ENCODE results near the gene ASTN2.
"Not testable (repeated sequence)": the region's sequence is repeated elsewhere in the genome, so short reads cannot be mapped to it uniquely, and the experiment has no call there.

Gene ASTN2

GRCh38 chr9:116691607-116692006, 723.2 kb downstream of the ASTN2 start:
- H3K9ac ChIP-seq (ENCODE audit: insufficient read length, low read depth), result no peak overlapping the region
- DNase-seq (ENCODE audit: low read depth, low spot score), result no peak
- peaks cover 17% of the 10 kb centered on the region for H3K36me3 ChIP-seq (ENCODE audit: insufficient read depth, insufficient read length, low read length)
- peaks cover 3% of the 10 kb centered on the region for H3K4me1 ChIP-seq (ENCODE audit: insufficient read depth, insufficient read length)
- H3K4me3 ChIP-seq (ENCODE audit: insufficient read length, low read depth), result no peak overlapping the region
- H3K27me3 ChIP-seq (ENCODE audit: insufficient read depth, insufficient read length), result no peaks in the 10 kb centered on the region
- no peak for TF ChIP-seq SUZ12 (IDR thresholded peaks at IDR 0.05; ENCODE audit: extremely low read depth, insufficient read depth, insufficient read length)
- TF ChIP-seq YY1 (IDR thresholded peaks at IDR 0.05; ENCODE audit: insufficient read depth, insufficient read length), result no peak
- H3K9me3 ChIP-seq (ENCODE audit: insufficient read depth, low read length), result no peaks in the 10 kb centered on the region

GRCh38 chr9:116690805-116691204, 724.1 kb downstream of the ASTN2 start:
- H3K9me3 ChIP-seq (ENCODE audit: insufficient read depth, low read length); DNase-seq (ENCODE audit: low read depth, low spot score); H3K4me1 ChIP-seq (ENCODE audit: insufficient read depth, insufficient read length); H3K4me3 ChIP-seq (ENCODE audit: insufficient read length, low read depth); H3K27me3 ChIP-seq (ENCODE audit: insufficient read depth, insufficient read length); H3K9ac ChIP-seq (ENCODE audit: insufficient read length, low read depth): not testable (repeated sequence)
- H3K36me3 ChIP-seq (ENCODE audit: insufficient read depth, insufficient read length, low read length), result peaks cover 17% of the 10 kb centered on the region

GRCh38 chr9:116689486-116690032, 725.3 kb downstream of the ASTN2 start:
- Histone ChIP-seq H3K36me3 (ENCODE audit: insufficient read depth, insufficient read length, low read length) (peaks cover 14% of the 10 kb centered on the region), H3K9me3 (ENCODE audit: insufficient read depth, low read length) (no peaks in the 10 kb centered on the region), H3K9ac (ENCODE audit: insufficient read length, low read depth) (no peak overlapping the region), H3K27me3 (ENCODE audit: insufficient read depth, insufficient read length) (no peaks in the 10 kb centered on the region), H3K4me1 (ENCODE audit: insufficient read depth, insufficient read length) (peaks cover 3% of the 10 kb centered on the region), H3K4me3 (ENCODE audit: insufficient read length, low read depth) (no peak overlapping the region)
- TF ChIP-seq SUZ12 (IDR thresholded peaks at IDR 0.05; ENCODE audit: extremely low read depth, insufficient read depth, insufficient read length) (no peak), YY1 (IDR thresholded peaks at IDR 0.05; ENCODE audit: insufficient read depth, insufficient read length) (no peak), ZNF274 (IDR thresholded peaks at IDR 0.05; ENCODE audit: low read depth, low read length) (no peak)
- DNase-seq (ENCODE audit: low read depth, low spot score), result no peak

GRCh38 chr9:116688806-116689485, 725.9 kb downstream of the ASTN2 start:
- Histone ChIP-seq H3K4me1 (ENCODE audit: insufficient read depth, insufficient read length) (peaks cover 3% of the 10 kb centered on the region), H3K36me3 (ENCODE audit: insufficient read depth, insufficient read length, low read length) (peaks cover 14% of the 10 kb centered on the region), H3K4me3 (ENCODE audit: insufficient read length, low read depth) (no peak overlapping the region), H3K9ac (ENCODE audit: insufficient read length, low read depth) (no peak overlapping the region), H3K9me3 (ENCODE audit: insufficient read depth, low read length) (peaks cover under 1% of the 10 kb centered on the region; the same call in 1 of the 2 replicates), H3K27me3 (ENCODE audit: insufficient read depth, insufficient read length) (no peaks in the 10 kb centered on the region)
- TF ChIP-seq YY1 (IDR thresholded peaks at IDR 0.05; ENCODE audit: insufficient read depth, insufficient read length), result no peak
- no peak for TF ChIP-seq ZNF274 (IDR thresholded peaks at IDR 0.05; ENCODE audit: low read depth, low read length)
- TF ChIP-seq SUZ12 (IDR thresholded peaks at IDR 0.05; ENCODE audit: extremely low read depth, insufficient read depth, insufficient read length), result no peak
- DNase-seq (ENCODE audit: low read depth, low spot score), result no peak

GRCh38 chr9:116687754-116688135, 727.1 kb downstream of the ASTN2 start:
- H3K36me3 ChIP-seq (ENCODE audit: insufficient read depth, insufficient read length, low read length), result peaks cover 14% of the 10 kb centered on the region
- DNase-seq (ENCODE audit: low read depth, low spot score), result no peak

GRCh38 chr9:116687074-116687753, 727.6 kb downstream of the ASTN2 start, which contains the start of gene TRIM32:
TRIM32 (plus strand) TSS chr9:116687305; CDS start chr9:116697743, 10,438 bp downstream.
- peak within 1 kb of the TSS; percentile 76 for H3K4me3 ChIP-seq (ENCODE audit: insufficient read length, low read depth)
- H3K9me3 ChIP-seq (ENCODE audit: insufficient read depth, low read length), result peaks cover 11% of the 10 kb centered on the region
- H3K27me3 ChIP-seq (ENCODE audit: insufficient read depth, insufficient read length), result no peaks in the 10 kb centered on the region
- H3K36me3 ChIP-seq (ENCODE audit: insufficient read depth, insufficient read length, low read length), result peaks cover 10% of the 10 kb centered on the region
- peaks cover 3% of the 10 kb centered on the region for H3K4me1 ChIP-seq (ENCODE audit: insufficient read depth, insufficient read length)
- peak; percentile 89 for DNase-seq (ENCODE audit: low read depth, low spot score)
- TF ChIP-seq ZNF274 (IDR thresholded peaks at IDR 0.05; ENCODE audit: low read depth, low read length) (no peak), YY1 (IDR thresholded peaks at IDR 0.05; ENCODE audit: insufficient read depth, insufficient read length) (no peak), SUZ12 (IDR thresholded peaks at IDR 0.05; ENCODE audit: extremely low read depth, insufficient read depth, insufficient read length) (no peak)
- peak within 1 kb of the TSS; percentile 82 for H3K9ac ChIP-seq (ENCODE audit: insufficient read length, low read depth)

More at GRCh38 chr9:116687754-116688135, 727.1 kb downstream of the ASTN2 start:
- H3K27me3 ChIP-seq (ENCODE audit: insufficient read depth, insufficient read length), result no peaks in the 10 kb centered on the region
- peak overlapping the region; percentile 82 for H3K9ac ChIP-seq (ENCODE audit: insufficient read length, low read depth)
- peak overlapping the region; percentile 76 for H3K4me3 ChIP-seq (ENCODE audit: insufficient read length, low read depth)
- peaks cover 11% of the 10 kb centered on the region for H3K9me3 ChIP-seq (ENCODE audit: insufficient read depth, low read length)
- peaks cover 3% of the 10 kb centered on the region for H3K4me1 ChIP-seq (ENCODE audit: insufficient read depth, insufficient read length)
- TF ChIP-seq ZNF274 (IDR thresholded peaks at IDR 0.05; ENCODE audit: low read depth, low read length) (no peak), SUZ12 (IDR thresholded peaks at IDR 0.05; ENCODE audit: extremely low read depth, insufficient read depth, insufficient read length) (no peak), YY1 (IDR thresholded peaks at IDR 0.05; ENCODE audit: insufficient read depth, insufficient read length) (no peak)

- H3K36me3 ChIP-seq (ENCODE audit: insufficient read depth, insufficient read length, low read length), result peaks cover 6% of the 10 kb centered on the region
- no peak for DNase-seq (ENCODE audit: low read depth, low spot score)
- TF ChIP-seq SUZ12 (IDR thresholded peaks at IDR 0.05; ENCODE audit: extremely low read depth, insufficient read depth, insufficient read length), result no peak
- TF ChIP-seq YY1 (IDR thresholded peaks at IDR 0.05; ENCODE audit: insufficient read depth, insufficient read length), result no peak
- no peak for TF ChIP-seq ZNF274 (IDR thresholded peaks at IDR 0.05; ENCODE audit: low read depth, low read length)
- H3K27me3 ChIP-seq (ENCODE audit: insufficient read depth, insufficient read length), result no peaks in the 10 kb centered on the region
- peaks cover 11% of the 10 kb centered on the region for H3K9me3 ChIP-seq (ENCODE audit: insufficient read depth, low read length)
- peaks cover 3% of the 10 kb centered on the region for H3K4me1 ChIP-seq (ENCODE audit: insufficient read depth, insufficient read length)
- peak overlapping the region; percentile 75 for H3K9ac ChIP-seq (ENCODE audit: insufficient read length, low read depth)
- peak overlapping the region; percentile 76 for H3K4me3 ChIP-seq (ENCODE audit: insufficient read length, low read depth)
These were observed 728.2 kb downstream of the ASTN2 start for GRCh38 chr9:116686693-116687073.

All from NT2/D1 (cell line).